ENCODE measurements around the gene RAB3IP. TPM values are rescaled to one million over a fixed set of nuclear protein-coding genes. Genes with fewer than 3 reads are reported as not detected.

The RAB3IP gene
- total RNA-seq, result 10 to 100 TPM; 21.0 to 22.4 TPM

GRCh38 chr12:69738351-69739286 lies at the start of gene RAB3IP:
Gene RAB3IP, plus strand, starts transcription at chr12:69738860. Its CDS starts 16,549 bp downstream, at chr12:69755409.

GRCh38 chr12:69698769-69699540 lies 39.7 kb upstream of the RAB3IP start, which contains the start of gene BEST3:
Gene BEST3, minus strand, starts transcription at chr12:69699303. Its CDS starts 1,505 bp downstream, at chr12:69697798.

GRCh38 chr12:69824966-69825560 lies 86.4 kb downstream of the RAB3IP start, which contains the start of gene MYRFL:
Gene MYRFL, plus strand, starts transcription at chr12:69825227. Its CDS starts 291 bp downstream, at chr12:69825518.

Other genes starting within 250 kb of the RAB3IP start
- gene CCT2, start 153.4 kb upstream of the RAB3IP start, total RNA-seq, result 100 to 1,000 TPM; 141 to 150 TPM
- gene LRRC10, start 128.0 kb upstream of the RAB3IP start, total RNA-seq, result not detected
- gene BEST3, start 39.6 kb upstream of the RAB3IP start, total RNA-seq, result not detected
- gene MYRFL, start 86.4 kb downstream of the RAB3IP start, total RNA-seq, result not detected

Data from activated naive CD4-positive, alpha-beta T cell treated with anti-CD3 and anti-CD28 coated beads, Interleukin-2, amount 10 ng/mL, durations not matched to agents 5 hours and 36 hours (primary cell).